ENCODE measurements around the gene FAM131B.

FAM131B gene

DNA sequence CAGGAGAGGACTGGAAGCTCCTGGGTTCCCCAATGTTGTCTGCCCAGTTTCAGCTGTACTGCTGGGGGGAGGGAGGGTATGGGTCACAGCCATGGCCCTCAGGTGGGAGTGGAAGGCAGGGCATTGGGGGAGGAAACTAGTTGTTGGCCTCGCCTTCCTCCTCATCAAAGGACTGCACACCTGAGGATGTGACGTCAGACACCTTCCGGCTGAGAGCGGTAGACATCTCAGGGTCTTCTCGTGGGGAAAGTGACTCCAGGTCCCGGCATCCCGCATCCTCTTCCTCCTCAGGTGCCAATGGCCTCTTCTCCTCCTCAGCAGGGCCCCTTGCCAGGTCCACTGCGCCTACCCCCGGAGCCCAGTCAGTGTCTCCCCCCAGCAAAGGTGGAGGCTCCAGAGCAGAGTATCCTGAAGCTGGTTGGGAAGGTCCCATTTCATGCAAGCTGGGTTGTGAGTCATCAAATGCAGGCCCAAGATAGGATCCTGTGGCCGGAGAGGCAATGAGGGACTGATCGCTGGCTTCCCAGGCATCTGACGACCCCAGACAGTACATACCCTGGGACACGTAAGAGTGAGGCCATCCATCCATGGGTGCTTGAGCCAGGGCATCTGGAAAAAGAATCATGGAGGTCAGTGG is 6.0 kb downstream of the FAM131B start:
- DNase-seq, result no peak

DNA sequence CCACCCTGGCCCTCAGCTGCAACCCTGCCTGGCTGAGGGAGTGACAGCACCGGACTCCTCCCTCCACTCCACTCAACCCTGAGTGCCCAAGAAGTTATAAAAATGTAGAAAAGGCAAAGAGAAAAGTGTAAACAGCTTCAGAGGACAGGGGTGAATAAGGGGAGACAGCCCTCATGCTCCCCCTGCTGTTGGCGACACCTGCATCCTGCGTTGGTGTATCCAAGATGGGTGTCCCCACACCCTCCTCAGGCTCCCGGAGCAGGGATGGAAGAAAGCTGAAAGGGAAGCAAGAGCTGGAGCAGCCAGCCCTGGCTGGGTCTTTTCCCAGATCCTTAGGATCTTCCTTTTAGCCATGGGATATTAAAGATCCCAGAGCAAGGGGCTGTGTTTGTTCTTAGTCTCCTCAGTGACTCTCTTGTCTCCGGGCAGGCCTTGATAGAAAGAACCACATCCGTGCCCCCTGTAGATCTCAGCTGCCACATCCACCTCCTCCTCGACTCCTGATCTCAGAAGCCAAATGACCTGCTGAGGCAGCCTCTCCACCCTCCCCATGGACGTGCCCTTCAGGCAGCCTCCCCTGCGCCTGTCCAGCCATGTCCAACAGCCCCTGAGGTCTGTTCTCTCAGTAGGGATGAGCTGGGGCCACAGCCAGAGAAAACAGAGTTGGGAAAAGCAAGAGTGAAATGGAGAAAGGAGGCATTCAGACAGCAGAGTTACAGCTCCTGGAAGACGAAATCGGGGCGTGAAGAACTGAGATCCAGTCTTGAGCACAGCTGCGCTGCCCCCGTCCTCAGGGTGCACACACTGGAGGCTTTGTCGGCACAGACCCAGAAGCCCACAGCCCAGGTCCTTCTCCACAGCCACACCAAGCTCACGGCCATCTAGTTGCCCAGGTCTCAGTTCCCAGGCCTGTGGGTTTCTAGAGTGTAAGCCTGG is 6.8 kb downstream of the FAM131B start:
- no peak for DNase-seq

DNA sequence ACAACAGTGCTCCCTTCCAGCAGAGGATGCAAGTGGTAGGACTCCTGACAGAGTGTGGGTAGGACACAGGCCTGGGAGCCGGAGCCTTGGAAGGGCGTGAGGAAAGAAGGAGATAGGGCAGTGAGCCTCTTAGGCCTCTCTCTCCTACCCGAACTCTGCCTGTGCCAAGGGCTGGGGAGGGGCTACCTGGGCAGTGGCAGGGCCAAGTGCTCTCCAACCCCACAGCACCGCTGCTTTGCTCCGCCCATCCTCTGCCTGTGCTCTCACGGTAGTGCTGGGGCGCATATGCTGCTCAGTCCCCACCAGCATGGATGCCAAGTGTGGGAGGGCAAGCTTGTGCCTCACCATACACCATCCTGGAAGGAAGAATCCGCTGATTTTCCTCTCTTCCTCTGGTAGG is 7.5 kb downstream of the FAM131B start:
- DNase-seq, result no peak

DNA sequence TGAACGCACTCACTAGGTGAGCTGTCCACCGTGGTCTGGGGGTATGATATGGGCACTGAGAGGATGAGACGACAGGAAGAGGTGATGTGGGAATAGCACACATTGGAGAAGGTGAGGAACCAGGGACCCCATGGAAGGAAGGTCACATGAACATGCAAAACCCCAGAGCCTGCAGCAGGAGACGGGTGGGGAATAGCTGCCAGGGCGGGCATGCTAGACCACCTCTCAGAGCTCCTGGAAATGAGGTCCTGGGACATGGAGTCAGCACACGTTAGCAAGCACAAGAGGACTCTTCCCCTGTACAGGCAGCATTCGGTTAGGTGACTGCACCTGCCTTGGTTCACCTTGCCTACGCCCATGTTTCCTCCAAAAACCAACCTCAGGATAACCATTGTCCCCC is 8.1 kb downstream of the FAM131B start:
- DNase-seq, result no peak

DNA sequence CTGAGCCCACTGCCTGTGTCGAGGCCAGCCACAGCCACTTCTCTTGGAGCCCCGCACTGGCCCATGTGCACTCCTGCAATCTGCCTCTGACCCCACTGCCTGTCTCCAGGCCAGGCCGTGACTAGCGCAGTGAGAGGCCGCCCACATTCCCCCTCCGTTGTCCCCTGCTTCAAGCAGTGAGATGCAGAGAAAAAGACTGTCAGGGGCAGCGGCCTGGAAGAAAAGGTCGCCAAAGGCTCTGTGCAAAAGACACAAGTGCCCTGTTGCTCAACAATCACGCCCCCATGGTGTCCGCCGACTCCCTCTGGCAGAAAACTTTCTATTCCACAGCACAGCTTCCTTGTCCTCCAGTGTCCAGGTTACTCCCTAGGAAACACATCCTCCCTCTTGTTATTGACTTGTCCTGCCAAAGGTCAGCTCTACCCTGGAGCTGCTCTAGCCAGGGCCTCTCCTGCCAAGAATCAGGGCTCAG is 9.9 kb downstream of the FAM131B start:
- DNase-seq, result no peak

DNA sequence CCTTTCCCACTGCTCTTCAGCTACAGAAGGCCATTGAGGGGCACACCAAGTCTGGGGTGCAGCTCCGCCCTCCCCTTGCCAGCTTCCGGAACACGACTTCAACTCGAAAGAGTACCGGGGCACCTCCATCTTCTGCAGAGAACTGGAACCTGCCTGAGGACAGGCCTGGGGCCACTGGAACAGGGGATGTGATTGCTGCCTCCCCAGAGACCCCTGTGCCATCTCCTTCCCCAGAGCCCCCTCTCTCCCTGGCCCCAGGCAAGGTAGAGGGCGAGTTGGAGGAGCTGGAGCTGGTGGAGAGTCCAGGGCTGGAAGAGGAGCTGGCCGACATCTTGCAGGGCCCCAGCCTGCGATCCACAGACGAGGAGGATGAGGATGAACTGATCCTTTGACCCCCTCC is 10.9 kb downstream of the FAM131B start:
- DNase-seq, result no peak

DNA sequence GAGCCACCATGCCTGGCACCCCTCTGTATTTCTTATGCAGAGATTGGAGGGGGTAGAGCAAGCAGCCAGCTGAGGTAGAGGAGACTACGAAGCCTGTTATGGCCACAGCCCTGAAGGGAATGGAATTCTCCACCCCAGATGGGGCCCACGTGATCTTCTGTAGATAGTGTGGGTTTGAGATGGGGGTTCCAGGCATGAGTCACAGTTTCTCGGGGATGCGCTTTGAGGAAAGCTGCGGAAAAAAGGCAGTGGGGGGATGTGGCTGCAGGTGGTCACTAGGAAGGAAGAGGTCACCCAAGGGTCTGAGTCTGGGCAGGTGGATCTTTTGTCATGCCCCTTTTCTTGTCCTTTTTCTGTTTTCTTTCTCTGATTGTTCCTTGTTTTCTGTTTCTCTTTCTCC is 11.5 kb downstream of the FAM131B start:
- DNase-seq, result no peak

DNA sequence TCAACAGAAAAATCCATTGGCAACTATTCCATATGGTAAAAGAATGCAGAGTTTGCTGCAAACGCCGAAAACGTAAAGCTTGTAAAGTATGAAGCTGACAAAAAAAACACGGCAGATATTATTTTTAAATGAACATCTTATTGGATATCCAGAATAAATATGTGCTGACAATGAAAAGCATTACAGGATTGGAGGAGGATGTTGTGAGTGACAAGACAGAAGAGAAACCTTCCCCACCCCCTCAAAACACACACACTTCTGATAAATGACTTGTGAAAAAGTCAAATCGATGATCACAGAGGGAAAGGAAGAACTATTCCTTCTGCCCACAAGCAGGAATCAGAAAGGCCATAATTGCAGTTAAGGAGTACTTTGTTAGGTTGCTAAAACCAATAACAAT is 14.6 kb downstream of the FAM131B start:
- no peak for DNase-seq

DNA sequence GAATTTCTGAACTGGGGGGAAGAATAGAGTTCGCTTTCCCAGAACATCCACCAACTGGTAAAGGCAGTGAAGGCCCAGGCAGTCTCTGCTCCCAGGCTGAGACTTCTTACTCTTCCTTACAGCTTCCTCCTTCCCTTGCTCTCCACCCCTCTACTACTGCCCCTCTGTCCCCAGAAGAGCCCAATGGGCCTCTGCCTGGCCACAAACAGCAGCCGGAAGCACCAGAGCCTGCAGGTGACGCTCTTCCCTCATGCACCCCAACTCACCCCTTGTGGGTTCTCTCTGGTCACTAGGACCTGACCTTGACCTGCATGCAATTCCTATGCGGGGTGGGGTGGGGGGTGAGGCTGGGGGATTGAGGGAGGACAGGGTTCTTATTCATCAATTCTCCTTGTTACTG is 16.5 kb downstream of the FAM131B start:
- no peak for DNase-seq

DNA sequence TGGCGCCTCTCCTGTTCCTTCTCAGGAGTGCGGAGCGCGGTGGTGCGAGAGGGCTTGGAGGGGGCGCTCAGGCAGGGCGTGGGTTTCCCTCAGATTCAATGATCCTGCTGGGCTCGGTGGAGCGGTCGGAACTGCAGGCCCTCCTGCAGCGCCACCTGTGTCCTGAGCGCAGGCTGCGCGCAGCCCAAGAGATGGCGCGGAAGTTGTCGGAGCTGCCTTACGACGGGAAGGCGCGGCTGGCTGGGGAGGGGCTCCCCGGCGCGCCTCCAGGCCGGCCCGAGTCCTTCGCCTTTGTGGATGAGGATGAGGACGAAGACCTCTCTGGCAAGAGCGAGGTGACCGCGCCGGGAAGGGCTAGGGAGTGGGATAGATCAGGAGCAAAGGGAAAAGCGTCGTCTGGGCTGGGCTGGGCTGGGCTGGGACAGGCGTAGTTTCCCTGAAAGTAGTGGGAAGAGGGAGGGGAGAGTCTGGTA is 17.0 kb downstream of the FAM131B start:
- DNase-seq, result peak; percentile 10 to 48 (median 34)

DNA sequence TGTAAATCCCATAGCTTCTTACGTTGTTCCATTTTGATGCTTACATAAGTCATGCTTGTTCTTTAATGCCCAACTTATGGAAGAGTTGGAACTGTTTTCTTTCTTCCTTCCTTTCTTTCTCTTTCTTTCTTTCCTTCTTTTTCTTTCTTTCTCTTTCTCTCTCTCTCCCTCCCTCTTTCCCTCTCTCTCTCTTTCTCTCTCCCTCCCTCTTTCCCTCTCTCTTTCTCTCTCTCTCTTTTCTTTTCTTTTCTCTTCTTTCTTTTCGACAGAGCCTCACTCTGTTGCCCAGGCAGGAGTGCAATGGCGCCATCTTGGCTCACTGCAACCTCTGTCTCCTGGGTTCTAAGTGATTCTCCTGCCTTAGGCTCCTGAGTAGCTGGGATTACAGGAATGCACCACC is 18.9 kb downstream of the FAM131B start:
- DNase-seq, result no peak

DNA sequence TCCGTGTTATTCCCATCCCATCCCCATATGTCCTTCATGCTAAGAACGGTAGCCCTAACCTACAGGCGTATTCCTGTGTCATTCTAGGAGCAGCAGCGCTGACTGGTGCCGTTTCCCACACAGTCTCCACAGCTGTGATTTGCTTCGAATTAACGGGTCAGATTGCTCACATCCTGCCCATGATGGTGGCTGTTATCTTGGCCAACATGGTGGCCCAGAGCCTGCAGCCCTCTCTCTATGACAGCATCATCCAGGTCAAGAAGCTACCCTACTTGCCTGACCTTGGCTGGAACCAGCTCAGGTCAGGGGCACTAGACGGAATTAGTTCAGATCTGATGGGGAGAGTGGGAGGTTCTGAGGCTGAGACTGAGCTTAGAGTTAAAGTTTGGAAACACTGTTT is 20.7 kb downstream of the FAM131B start:
- DNase-seq, result no peak

DNA sequence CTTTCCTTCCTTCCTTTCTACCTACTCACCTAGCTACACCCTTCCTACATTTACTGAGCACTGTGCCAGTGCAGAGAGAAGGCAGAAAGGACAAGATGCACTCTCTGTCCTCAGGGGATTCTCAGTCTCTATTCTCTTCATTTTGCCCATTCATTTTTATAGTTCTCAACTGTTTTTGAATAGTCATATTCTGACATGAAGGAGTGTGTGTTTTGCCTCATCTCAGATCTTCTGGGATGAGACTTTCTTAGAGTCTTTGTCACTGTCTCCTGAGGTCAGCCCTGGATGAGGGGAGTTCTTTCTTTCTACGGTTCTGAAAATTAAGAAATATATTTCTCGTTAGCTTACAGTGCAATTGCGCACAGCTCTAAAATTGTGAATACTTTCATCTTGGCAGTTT is 25.3 kb downstream of the FAM131B start:
- DNase-seq, result no peak

DNA sequence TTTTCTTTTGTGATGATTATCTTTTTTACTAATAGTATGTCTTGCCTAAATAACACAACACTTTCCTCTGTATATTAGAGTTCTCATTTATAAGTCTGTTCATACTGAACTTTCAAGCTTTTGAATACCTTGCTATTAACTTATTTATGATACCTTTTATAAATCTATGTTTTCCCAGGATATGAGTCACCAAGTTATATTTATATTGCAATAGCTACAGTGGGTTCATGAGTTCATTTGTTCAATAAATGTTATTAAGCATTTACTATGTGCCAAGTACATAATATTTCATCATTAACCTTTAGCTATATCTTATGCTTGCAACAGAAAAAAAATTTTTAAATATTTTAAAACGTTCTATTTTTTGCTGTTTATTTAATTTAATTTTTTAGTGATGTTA is 28.3 kb downstream of the FAM131B start:
- DNase-seq, result no peak

DNA sequence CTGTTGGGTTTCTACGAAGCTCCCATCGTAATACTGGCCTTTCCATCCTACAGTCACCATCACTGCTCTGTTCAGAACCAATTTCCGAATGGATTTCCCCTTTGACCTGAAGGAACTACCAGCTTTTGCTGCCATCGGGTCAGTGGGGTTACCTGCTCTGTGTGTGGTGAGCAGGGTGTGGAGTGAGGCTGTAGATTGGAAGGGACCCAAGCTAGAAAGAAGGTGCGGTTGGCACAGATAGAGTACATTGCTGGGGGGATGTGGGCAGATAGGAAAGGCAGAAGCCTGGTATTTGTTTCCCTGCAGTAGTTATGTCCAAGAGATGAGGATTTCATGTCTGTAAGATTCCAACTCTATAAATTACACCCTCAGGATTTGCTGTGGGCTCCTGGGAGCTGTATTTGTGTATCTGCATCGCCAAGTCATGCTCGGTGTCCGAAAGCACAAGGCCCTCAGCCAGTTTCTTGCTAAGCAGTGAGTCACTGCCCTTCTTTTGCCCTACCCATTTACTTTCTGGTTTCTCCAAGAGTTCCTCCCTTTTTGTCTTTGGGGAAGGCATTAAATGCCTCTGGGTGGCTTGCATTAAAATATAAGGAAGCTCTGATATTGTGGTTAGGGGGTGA is 31.2 kb downstream of the FAM131B start:
- DNase-seq, result no peak

DNA sequence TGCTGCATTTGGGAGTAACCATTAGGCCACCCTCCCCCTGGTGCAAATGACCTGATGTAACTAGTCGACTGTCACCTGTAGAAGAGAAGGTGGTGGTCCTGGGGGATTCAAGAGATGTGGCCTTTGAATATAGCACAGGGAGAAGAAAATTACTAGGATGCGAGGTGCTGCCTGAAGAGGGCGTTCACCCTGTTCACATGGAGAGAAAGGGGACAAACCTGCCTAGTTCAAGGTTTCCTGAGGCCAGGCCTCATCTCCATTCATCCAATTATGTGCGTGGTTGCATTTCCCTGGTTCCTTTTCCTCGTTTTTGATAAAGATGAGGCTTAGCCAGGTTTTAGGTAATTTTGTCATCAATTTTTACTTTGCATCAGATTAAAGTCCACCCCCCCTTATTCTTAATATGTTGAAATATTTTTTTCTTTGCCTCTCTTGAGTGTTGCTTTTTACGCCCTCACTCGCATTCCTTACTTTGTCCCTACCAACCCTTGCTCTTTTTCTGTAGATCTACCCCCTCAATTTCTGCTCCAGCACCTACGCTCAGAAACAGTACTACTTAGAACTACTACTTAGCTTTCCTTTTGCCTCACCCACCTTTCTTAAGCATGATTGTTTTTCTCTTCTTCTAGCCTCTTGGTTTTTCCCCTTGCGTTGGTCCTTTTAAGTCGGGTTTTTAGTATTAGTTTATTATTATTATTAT is 32.9 kb downstream of the FAM131B start:
- DNase-seq, result no peak

DNA sequence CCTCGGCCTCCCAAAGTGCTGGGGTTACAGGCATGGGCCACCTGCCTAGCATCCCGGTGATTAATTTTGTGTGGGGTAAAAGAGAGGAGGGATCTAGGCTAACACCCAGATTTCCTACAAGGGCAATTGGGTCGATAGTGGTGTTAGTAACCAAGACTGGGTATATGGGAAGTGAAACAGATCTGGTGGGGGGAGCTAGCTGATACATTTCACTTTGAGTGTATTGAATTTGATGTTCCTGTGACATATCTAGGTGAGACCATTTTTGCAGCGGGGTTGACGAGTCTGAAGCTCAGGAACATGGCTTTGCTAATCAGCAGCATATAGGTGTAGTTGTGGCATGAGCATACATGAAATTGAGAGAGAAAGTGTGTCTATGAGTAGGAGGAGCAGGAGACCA is 34.6 kb downstream of the FAM131B start:
- DNase-seq, result no peak

DNA sequence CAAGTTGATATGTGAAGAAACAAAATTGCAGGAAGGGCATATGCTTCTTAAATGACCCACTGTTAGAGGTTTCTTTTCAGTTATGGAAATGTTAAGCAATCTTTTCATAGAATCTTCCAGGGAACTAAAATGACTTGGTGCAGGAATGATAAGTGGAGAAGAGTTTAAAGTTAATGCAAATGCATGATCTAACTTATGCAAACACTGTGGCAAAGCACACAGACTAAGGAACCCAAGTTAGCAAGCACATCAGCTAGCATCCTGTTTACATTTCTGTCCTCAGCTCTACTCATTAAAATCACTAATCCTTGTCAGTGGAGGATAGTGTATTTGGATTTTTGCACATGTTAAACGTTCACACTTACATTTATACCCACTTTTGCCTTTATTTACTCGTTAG is 37.3 kb downstream of the FAM131B start:
- no peak for DNase-seq

DNA sequence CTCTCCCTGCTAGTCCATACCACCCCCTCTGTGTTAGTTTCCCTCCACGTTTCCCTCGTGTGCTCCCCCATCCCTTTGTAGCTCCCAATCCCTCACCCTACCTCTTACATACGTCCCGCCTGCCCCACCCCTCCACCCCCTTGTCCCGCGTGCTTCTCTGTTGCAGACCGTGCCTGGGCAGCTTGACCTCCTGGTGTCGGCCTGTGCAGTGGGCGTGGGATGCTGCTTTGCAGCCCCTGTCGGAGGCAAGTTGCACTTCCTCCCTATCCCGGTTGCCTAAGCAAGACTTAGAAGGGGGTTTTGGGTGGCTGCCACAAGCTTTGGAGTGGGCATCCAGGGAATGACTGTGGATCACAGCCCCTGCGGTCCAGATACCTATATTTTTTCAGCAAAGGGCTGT is 38.9 kb downstream of the FAM131B start:
- DNase-seq, result no peak

DNA sequence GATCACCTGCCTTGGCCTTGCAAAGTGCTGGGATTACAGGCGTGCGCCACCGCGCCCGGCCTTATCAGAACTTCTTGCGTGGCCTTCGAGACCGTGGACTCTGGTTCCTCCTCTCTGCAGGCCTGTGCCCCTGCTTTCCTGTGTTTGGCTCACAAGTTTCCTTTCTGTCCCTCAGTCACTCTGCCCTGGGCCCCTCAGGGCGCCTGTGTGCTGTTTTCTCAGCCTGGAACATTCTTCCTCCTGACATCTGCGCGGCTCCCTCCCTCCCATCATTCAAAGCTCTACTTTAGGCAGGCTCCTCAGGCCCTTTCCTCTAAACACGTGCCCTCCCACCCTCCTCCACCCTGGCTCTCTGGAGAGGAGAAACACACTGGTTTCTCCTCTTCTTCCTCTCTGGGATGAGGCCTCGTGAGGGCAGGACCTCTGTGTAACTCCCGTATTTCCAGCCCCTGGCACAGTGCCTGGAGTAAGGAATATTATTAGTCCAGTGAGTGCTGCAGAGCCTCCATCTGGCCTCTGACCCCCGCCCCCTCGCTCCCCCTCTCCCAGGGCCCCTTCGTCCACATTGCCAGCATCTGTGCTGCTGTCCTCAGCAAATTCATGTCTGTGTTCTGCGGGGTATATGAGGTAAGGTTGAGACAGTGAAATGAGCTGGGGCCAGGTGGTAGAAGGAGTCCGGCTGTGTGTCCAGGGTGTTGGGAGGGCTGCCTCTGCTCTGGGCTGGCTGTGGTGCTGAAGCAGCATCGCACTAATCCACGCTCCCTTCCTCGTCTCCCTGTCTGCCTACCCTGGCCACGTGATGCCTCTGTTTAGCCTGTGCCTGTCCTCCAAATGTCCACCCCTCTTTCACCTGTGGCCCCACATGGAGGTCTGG is 39.5 kb downstream of the FAM131B start:
- no peak for DNase-seq

DNA sequence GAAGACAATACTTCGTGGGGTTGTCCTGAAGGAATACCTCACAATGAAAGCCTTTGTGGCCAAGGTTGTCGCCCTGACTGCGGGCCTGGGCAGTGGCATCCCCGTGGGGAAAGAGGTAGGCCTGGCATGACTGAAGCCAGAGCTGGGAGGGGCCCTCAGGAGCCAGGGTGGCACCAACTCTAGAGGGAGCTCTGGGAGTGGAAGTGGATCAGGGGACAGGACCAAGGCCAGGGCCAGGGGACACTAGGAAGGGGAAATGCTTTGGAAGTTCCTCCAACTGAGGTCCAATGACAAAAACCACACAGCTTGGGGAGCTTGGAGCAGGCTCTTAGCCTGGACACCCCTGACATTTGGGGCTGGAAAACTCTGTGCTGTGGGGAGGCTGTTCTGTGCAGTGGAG is 40.8 kb downstream of the FAM131B start:
- DNase-seq, result no peak

DNA sequence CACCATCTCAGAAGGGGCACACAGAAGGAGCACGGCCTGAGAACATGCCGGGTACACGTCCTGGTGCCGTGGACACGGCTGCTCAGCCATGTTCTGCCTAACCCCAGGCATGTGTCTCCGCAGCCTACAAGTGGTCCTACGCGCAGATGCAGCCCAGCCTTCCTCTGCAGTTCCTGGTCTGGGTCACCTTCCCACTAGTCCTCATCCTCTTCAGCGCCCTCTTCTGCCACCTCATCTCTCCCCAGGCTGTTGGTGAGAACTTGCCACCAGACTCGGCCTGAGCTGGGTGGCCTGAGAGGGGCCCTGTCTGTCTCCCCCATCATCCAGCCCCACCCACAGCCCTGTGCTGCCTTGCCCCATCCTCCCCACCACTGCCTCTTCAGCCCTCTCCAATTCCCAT is 41.3 kb downstream of the FAM131B start:
- no peak for DNase-seq
